Suprapubic skin (tissue), 3 donors: Measurements from ENCODE around the gene GAB3.

Experiments
- CTCF ChIP-seq, 2 donors: fragments of 200-600 bp in 1 of 2; fragments of 450-650 bp in 1 of 2; sonication (generic) in 1 of 2; IDR thresholded peaks; one replicate each; pipeline ENCODE4 v1.5.1; 2016 to 2019; ENCODE audit warnings: antibody characterized with exemption in 2 of 2, mild to moderate bottlenecking in 1 of 2, moderate library complexity in 1 of 2
- EP300 ChIP-seq: sonication (generic); formaldehyde crosslinking; IDR thresholded peaks from one replicate; pipeline ENCODE4 v1.6.1; 2017; ENCODE audit warnings: antibody characterized with exemption

GRCh38 chrX:154710309-154710708 lies 40.6 kb downstream of the GAB3 start:
- no peak for TF ChIP-seq CTCF (IDR thresholded peaks at IDR 0.05)
- no peak for TF ChIP-seq EP300
